Stomach smooth muscle (tissue), 2 donors: ENCODE measurements around the gene ANAPC1.
"Not testable (repeated sequence)": the region's sequence is repeated elsewhere in the genome, so short reads cannot be mapped to it uniquely, and the experiment has no call there.

ENCODE experiments used
- H3K27ac ChIP-seq: one replicate; pipeline ENCODE4 v1.7.0; 2013; ENCODE audit warnings: mild to moderate bottlenecking, low read length, inconsistent platforms
- H3K27me3 ChIP-seq, 2 donors: one replicate each; pipeline ENCODE4 v1.7.0; 2013; ENCODE audit warnings: low read length in 2 of 2; ENCODE audit not compliant: insufficient read depth in 2 of 2, control insufficient read depth in 1 of 2
- H3K36me3 ChIP-seq, 2 donors: one replicate each; pipeline ENCODE4 v1.7.0; 2013; ENCODE audit warnings: low read length in 2 of 2; ENCODE audit not compliant: control insufficient read depth in 2 of 2, insufficient read depth in 2 of 2
- H3K4me1 ChIP-seq: one replicate; pipeline ENCODE4 v1.7.0; 2013; ENCODE audit warnings: low read length; ENCODE audit not compliant: control insufficient read depth, insufficient read depth
- H3K4me3 ChIP-seq, 2 donors: one replicate each; pipeline ENCODE4 v1.7.0; 2013; ENCODE audit warnings: low read length in 2 of 2
- H3K9ac ChIP-seq, 2 donors: one replicate each; pipeline ENCODE4 v1.7.0; 2013; ENCODE audit warnings: low read length in 2 of 2, mild to moderate bottlenecking in 1 of 2
- H3K9me3 ChIP-seq, 2 donors: one replicate each; pipeline ENCODE4 v1.7.0; 2013; ENCODE audit warnings: low read length in 2 of 2; ENCODE audit not compliant: control insufficient read depth in 2 of 2
- donor health status: healthy.
- donor health status: Pancreatic carcinoma.

ANAPC1 gene

DNA sequence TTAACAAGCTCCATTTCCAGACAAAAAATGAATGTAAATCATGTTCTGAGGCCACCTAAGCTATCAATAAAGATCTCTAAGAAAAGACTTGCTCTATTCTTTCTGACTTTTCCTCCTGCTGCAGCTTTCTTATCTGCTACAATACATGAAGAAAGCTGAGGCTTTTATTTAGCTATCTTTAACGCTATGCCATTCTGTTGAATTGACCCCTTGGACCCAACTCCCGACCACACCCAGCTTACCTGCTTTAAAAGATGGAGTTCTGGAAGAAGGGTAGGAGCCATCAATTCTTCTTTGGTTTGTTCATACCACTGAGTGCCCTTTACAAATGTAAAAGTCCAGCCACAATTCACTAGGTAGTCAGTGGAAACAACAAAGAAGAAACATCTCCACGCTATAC lies 99.9 kb downstream of the ANAPC1 start:
- H3K4me3 ChIP-seq, H3K36me3 ChIP-seq, H3K27ac ChIP-seq, H3K9me3 ChIP-seq, H3K9ac ChIP-seq, H3K4me1 ChIP-seq, H3K27me3 ChIP-seq: not testable (repeated sequence)

DNA sequence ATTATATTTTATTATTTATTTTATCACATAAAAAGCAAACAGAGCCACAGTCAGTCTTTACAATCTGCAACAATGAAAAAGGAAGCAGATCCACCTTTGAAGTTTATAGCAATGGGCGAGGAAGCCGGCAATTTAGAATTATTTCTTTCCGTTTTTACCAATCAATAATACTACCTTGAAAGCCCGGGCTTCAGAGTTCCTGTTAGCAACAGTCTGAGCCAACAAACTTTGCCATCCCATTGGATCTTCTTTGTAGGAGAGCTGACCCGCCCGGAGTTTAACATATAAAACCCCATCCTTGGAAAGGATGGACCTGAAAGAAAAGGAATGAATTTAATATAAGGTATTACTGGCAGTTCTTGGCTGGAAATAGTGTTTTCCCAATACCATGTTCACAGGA lies 101.8 kb downstream of the ANAPC1 start:
- H3K4me1 ChIP-seq, H3K4me3 ChIP-seq, H3K27me3 ChIP-seq, H3K36me3 ChIP-seq, H3K27ac ChIP-seq, H3K9ac ChIP-seq, H3K9me3 ChIP-seq: not testable (repeated sequence)

DNA sequence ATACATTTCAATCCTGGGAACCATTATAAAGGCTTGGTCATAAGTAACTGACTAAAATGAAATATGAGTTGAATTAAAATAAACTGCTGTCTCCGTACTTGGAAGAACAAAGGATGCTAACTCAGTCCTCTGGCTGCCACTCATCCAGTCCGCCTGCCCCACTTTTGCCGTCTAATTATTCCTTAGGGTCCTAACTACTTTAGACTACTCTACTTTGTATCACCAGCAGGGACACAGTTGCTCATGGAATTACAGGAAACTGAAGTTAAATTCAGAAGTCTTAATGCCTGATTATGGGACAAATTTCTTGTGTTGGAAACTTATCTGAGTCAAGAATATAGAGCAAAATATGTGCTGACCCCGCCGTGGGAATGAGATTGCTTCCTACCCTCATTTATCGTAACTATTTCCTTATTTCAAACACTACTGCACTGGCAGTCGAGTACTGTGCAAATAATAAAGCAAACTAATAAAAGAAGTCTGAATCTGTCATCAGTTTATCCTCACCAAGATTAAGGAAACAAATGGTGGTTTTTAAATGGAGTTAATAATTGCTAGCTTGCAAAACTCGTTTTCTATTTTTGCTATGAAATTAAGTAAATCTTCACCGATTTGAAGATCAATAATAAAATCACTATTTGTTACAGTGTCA lies 102.4 kb downstream of the ANAPC1 start:
- not testable (repeated sequence) for H3K36me3 ChIP-seq, H3K9me3 ChIP-seq, H3K4me3 ChIP-seq, H3K27ac ChIP-seq, H3K9ac ChIP-seq, H3K4me1 ChIP-seq, H3K27me3 ChIP-seq

DNA sequence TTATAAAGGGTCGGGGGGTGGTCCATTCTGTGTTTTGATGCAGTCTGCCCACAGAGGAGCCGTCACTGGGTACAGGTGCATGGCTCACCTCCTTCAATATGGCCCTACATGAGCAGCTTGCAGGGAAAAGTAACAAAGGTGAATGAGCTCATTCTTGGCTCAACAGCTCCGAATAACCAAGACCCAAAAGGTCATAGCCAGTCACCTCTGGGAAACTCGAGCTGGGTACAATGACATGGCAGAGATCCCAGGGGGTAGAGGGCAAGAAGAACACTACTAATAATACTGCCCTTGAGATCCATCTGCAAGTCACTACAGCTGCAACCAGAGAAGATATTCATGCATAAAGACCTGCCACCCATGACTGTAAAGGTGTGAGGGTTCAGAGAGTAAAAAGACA lies 106.8 kb downstream of the ANAPC1 start:
- not testable (repeated sequence) for H3K27ac ChIP-seq, H3K27me3 ChIP-seq, H3K4me1 ChIP-seq, H3K4me3 ChIP-seq, H3K36me3 ChIP-seq, H3K9me3 ChIP-seq, H3K9ac ChIP-seq

DNA sequence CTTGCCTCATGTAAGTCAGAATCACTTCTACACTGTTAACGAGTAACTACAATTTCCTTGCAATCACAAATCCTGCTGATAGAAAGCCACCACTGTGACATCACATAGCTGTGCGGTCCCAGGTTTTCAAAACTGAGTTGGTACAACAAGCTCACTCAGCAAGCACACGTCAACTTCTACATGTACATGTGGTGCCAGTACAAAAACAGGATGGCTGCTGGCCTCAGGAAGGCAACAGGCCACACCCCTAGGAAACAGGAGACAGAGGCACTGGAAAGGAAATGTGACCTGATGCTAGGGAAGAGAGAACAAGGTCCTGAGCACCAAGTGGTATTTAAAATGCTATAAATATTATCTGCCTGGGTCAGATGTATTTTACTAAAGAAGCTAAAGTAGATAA lies 107.7 kb downstream of the ANAPC1 start:
- H3K27ac ChIP-seq, H3K9ac ChIP-seq, H3K4me3 ChIP-seq, H3K9me3 ChIP-seq, H3K4me1 ChIP-seq, H3K27me3 ChIP-seq, H3K36me3 ChIP-seq: not testable (repeated sequence)

DNA sequence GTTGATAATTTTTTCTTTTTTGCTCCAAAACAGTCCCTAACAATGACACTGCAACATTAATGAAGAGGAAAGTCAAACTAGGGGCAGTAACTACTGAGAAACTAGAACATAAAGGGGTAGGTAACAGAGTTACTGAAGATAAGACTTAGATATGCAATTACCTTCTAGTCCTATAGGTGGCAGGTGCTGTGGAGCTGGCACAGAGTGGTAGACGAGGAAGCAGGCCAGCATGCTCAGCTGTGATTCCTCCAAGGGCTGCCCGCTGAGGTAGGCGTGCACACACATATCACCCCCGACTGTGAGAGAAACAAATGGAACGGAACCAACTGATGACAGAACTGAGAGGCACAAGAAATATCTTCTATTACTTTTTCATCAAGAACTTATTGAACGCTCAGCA lies 111.8 kb downstream of the ANAPC1 start:
- not testable (repeated sequence) for H3K4me1 ChIP-seq, H3K9ac ChIP-seq, H3K36me3 ChIP-seq, H3K9me3 ChIP-seq, H3K4me3 ChIP-seq, H3K27me3 ChIP-seq, H3K27ac ChIP-seq

DNA sequence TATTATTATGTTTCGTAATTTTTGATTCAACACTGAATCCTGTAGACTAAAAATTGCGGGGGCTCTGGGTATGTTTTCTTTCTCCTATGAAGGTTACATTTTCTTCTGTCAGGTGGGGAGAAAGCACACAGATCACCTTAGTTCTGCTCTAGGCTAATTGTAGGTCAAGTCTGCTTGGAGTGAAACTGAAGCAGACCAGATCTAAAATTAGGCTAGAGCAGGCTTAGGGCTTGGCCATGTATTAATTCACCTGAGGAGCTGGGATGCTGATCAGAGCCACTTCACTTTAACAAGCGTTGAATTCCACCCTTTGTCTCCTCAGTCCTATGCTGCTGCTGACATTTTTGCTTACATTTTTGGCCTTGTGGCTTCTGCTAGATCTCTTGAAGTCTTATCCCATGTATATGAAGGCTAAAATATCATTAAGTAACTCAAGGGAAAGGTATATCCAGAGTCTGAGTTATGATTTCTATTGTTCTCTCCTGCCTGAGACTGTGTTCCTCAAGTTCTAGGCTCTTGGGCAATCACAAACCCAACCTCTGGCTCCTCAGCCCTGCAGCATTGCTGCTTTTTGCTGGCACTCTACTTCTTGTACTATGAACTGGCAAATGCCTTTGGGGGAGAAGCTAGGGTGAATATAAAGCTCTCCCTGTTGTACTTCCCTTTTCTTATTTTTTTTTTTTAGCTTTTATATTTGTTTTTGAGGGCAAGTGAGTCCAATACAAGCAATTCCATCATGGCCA lies 112.9 kb downstream of the ANAPC1 start:
- H3K9ac ChIP-seq, H3K36me3 ChIP-seq, H3K27me3 ChIP-seq, H3K4me3 ChIP-seq, H3K4me1 ChIP-seq, H3K9me3 ChIP-seq, H3K27ac ChIP-seq: not testable (repeated sequence)

GRCh38 chr2:111768266-111769190 lies 115.5 kb downstream of the ANAPC1 start:
- not testable (repeated sequence) for H3K9me3 ChIP-seq, H3K4me3 ChIP-seq, H3K4me1 ChIP-seq

DNA sequence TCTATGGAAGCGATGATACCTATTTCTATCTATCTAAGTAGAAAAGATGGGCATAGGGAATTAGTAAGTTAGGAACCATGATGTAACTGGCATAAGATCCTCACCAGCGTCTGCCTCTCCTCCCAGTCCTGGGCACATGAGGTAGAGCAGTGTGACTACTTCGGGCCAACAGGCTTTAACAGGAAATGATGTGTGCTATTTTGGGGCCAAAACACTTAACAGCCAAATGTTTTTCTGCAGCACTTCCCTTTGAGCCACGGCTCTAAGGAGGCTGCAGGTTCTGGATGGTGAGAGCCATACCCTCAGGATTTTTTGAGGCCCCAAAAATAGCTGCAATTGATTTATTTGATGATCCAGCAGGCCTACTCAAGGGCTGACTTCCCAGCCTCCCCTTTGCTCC lies 116.9 kb downstream of the ANAPC1 start:
- H3K4me3 ChIP-seq: not testable (repeated sequence)

More at GRCh38 chr2:111768266-111769190, 115.5 kb downstream of the ANAPC1 start:
- not testable (repeated sequence) for H3K27ac ChIP-seq, H3K36me3 ChIP-seq, H3K9ac ChIP-seq, H3K27me3 ChIP-seq

GRCh38 chr2:111766295-111766694 lies 117.7 kb downstream of the ANAPC1 start:
- not testable (repeated sequence) for H3K9me3 ChIP-seq, H3K27ac ChIP-seq, H3K36me3 ChIP-seq, H3K9ac ChIP-seq, H3K27me3 ChIP-seq, H3K4me3 ChIP-seq, H3K4me1 ChIP-seq

More for the DNA sequence above, 116.9 kb downstream of the ANAPC1 start:
- H3K27me3 ChIP-seq, H3K36me3 ChIP-seq, H3K9me3 ChIP-seq, H3K9ac ChIP-seq, H3K27ac ChIP-seq, H3K4me1 ChIP-seq: not testable (repeated sequence)

DNA sequence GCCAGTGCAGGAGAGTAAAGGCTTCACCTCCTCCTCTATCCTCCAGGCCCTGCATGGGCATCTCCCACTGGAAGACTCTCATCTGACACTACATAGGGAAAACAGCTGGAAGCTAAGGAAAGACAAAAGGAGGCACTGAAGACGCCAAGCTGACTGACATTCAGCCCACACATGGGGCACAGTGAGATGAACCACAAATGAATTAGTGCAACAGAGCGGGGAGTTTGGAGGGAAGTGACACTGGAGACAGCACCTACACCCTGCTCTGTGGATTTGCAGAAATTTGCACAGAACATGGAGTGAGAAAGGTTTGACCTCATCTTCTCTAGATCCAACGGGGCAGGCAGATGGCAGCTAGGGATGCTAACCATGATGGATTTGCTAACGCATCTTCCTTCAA lies 119.8 kb downstream of the ANAPC1 start:
- H3K27ac ChIP-seq, H3K4me1 ChIP-seq, H3K4me3 ChIP-seq, H3K36me3 ChIP-seq, H3K27me3 ChIP-seq, H3K9me3 ChIP-seq, H3K9ac ChIP-seq: not testable (repeated sequence)
